B cell (primary cell): Measurements from ENCODE around the gene C1QBP. TPM values are rescaled to one million over a fixed set of nuclear protein-coding genes. Genes with fewer than 3 reads are reported as not detected.

ENCODE experiments used
- ATAC-seq: fragments of 200-7000 bp; cut with Tn5 transposase; one replicate; pipeline ENCODE4 v1.10.0; 2021; ENCODE audit warnings: low read depth, mild to moderate bottlenecking, moderate number of reproducible peaks, moderate library complexity
- CTCF ChIA-PET: fragments of 350-600 bp; sonication (Branson Sonifier 250); formaldehyde crosslinking; loops from one replicate; lab custom pipeline; 2021; ENCODE audit warnings: antibody characterized with exemption, inconsistent platforms; lab: Charles Lee
- POLR2A ChIA-PET: fragments of 350-600 bp; sonication (Branson Sonifier 250); formaldehyde crosslinking; loops from one replicate; lab custom pipeline; 2021; ENCODE audit warnings: antibody characterized with exemption; lab: Charles Lee
- DNase-seq: peaks from one replicate; pipeline ENCODE4 v3.0.0; 2013
- H2AFZ ChIP-seq: 2 replicates; pipeline ENCODE4 v1.6.1; 2012; ENCODE audit warnings: mild to moderate bottlenecking, low read depth, low read length; ENCODE audit not compliant: insufficient read depth, poor library complexity, severe bottlenecking
- H3K27ac ChIP-seq, 2 donors: 1 replicate in 1 of 2; 2 replicates in 1 of 2; pipeline ENCODE4 v1.5.1; 2012 to 2013; ENCODE audit warnings: low read length in 2 of 2, mild to moderate bottlenecking in 2 of 2, moderate library complexity in 1 of 2
- H3K27me3 ChIP-seq, 4 experiments: fragments of 200-600 bp in 1 of 4; sonication (generic) in 1 of 4; replicated peaks in 1 of 4; 1 replicate in 2 of 4; 2 replicates in 2 of 4; pipeline versions ENCODE4 v1.6.1 to v1.7.0; 2013 to 2016; ENCODE audit warnings: low read length in 3 of 4, mild to moderate bottlenecking in 2 of 4, mixed read lengths in 1 of 4, moderate library complexity in 1 of 4; ENCODE audit not compliant: insufficient read depth in 4 of 4, control insufficient read depth in 3 of 4; ENCODE audit errors: control extremely low read depth in 1 of 4
- H3K36me3 ChIP-seq, 2 experiments: replicated peaks in 1 of 2; 1 replicate in 1 of 2; 2 replicates in 1 of 2; pipeline versions ENCODE4 v1.6.1 to v1.7.1; 2013; ENCODE audit warnings: low read length in 1 of 2; ENCODE audit not compliant: insufficient read depth in 2 of 2, control insufficient read depth in 1 of 2; ENCODE audit errors: control extremely low read depth in 1 of 2, extremely low read depth in 1 of 2
- H3K4me1 ChIP-seq, 2 donors: fragments of 200-600 bp in 1 of 2; sonication (generic) in 1 of 2; 1 replicate in 1 of 2; 2 replicates in 1 of 2; pipeline versions ENCODE4 v1.5.1 to v1.6.1; 2013 to 2017; ENCODE audit warnings: low read length in 2 of 2; ENCODE audit not compliant: control insufficient read depth in 2 of 2, insufficient read depth in 2 of 2
- H3K4me2 ChIP-seq: replicated peaks from 2 replicates; pipeline ENCODE3; 2012; ENCODE audit warnings: mild to moderate bottlenecking, low read depth, low read length; ENCODE audit not compliant: poor library complexity, severe bottlenecking
- H3K4me3 ChIP-seq, 5 experiments: fragments of 200-600 bp in 1 of 5; sonication (generic) in 1 of 5; 1 replicate in 3 of 5; 2 replicates in 2 of 5; pipeline versions ENCODE4 v1.5.1 to v1.7.0; 2011 to 2016; ENCODE audit warnings: low read length in 4 of 5, mild to moderate bottlenecking in 4 of 5, low read depth in 2 of 5, control low read depth in 1 of 5, moderate library complexity in 1 of 5; ENCODE audit not compliant: insufficient read depth in 1 of 5; ENCODE audit errors: control extremely low read depth in 1 of 5, extremely low read depth in 1 of 5
- H3K79me2 ChIP-seq: fragments of 200-600 bp; sonication (generic); one replicate; pipeline ENCODE4 v1.6.0; 2016; ENCODE audit warnings: low read length; ENCODE audit not compliant: control insufficient read depth, insufficient read depth
- H3K9ac ChIP-seq: fragments of 200-600 bp; sonication (generic); 2 replicates; pipeline ENCODE4 v1.6.1; 2017; ENCODE audit warnings: mild to moderate bottlenecking, low read length, moderate library complexity
- H3K9me3 ChIP-seq, 3 donors: one replicate each; pipeline versions ENCODE4 v1.6.1 to v1.7.1; 2013; ENCODE audit warnings: low read length in 2 of 3; ENCODE audit not compliant: control insufficient read depth in 2 of 3, insufficient read depth in 1 of 3; ENCODE audit errors: control extremely low read depth in 1 of 3
- H4K20me1 ChIP-seq: 2 replicates; pipeline ENCODE4 v1.6.0; 2012; ENCODE audit warnings: mild to moderate bottlenecking, low read length; ENCODE audit not compliant: insufficient read depth, control insufficient read depth, poor library complexity, severe bottlenecking
- H3K27ac Mint-ChIP-seq: one replicate; pipeline ENCODE4 v1.8.0; 2021; ENCODE audit warnings: mixed read lengths
- H3K27me3 Mint-ChIP-seq: one replicate; pipeline ENCODE4 v1.8.0; 2021; ENCODE audit warnings: mixed read lengths
- H3K4me1 Mint-ChIP-seq: one replicate; pipeline ENCODE4 v1.8.0; 2021; ENCODE audit warnings: mixed read lengths
- H3K4me3 Mint-ChIP-seq: one replicate; pipeline ENCODE4 v1.8.0; 2021; ENCODE audit warnings: mixed read lengths
- H3K9me3 Mint-ChIP-seq: one replicate; pipeline ENCODE4 v1.8.0; 2022; ENCODE audit warnings: mixed read lengths; ENCODE audit not compliant: insufficient read depth
- CTCF ChIP-seq: fragments of 200-600 bp; IDR thresholded peaks from one replicate; pipeline ENCODE4 v1.8.0; 2022; ENCODE audit warnings: antibody characterized with exemption, mild to moderate bottlenecking
- EZH2 ChIP-seq: IDR thresholded peaks from 2 replicates; pipeline ENCODE4 v1.6.1; 2012; ENCODE audit warnings: borderline replicate concordance, low read depth, mild to moderate bottlenecking, moderate library complexity, low read length; ENCODE audit not compliant: insufficient read depth, poor library complexity, severe bottlenecking
- WGBS: methylation state at CpG from one replicate; pipeline ENCODE4 v1.1.5; 2013; ENCODE audit warnings: missing lambda C conversion rate; ENCODE audit not compliant: insufficient coverage; 5-methylcytosine and 5-hydroxymethylcytosine counted together
- intact Hi-C: fragments of 100-400 bp; cut with micrococcal nuclease; formaldehyde crosslinking; loops from one replicate; pipeline ENCODE4 v1.10.0; 2022
- polyA plus RNA-seq: library from polyadenylated mRNA; depleted of rRNA; stranded (reverse); fragments of >200 nt; gene quantifications from 2 replicates; pipeline ENCODE4 v1.2.3, GENCODE V29; 2012
- total RNA-seq, 2 donors: library from RNA; stranded (reverse); fragments of 120-200 nt in 1 of 2; gene quantifications; 1 replicate in 1 of 2; 2 replicates in 1 of 2; pipeline versions ENCODE4 v1.2.3 to v1.2.4, GENCODE V29; 2013 to 2022

C1QBP gene
- total and polyA plus RNA-seq, 2 donors (not counting 1 experiment from before 2014, with no cell fraction given), result 60.3 to 62.2 TPM

DNA sequence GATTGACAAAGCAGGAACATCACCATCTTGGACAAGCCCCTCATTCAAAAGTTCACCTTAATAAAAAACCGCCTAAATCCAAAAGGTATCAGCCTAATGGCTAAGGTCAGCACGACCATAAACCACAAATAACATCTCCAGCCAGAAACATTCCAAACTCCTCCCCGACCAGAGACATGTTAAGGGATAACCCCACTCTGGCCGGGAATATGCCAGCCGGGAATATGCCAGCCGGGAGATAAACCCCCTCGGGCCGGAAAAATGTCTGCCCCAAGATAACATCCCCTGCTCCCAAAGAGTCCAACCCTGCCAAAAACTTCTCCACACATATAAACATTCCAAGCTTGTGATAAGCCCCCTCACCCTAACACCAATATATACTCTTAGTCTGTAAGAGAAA is 28.5 kb upstream of the C1QBP start:
- POLR2A ChIA-PET, result no interaction called here
- Mint-ChIP-seq H3K4me1 (peaks cover 29% of the 10 kb centered on the region), H3K4me3 (peak overlapping the region; percentile 90), H3K27ac (no peak overlapping the region), H3K27me3 (no peaks in the 10 kb centered on the region), H3K9me3 (no peaks in the 10 kb centered on the region)
- Histone ChIP-seq H3K4me1 (peaks cover 11 to 20% of the 10 kb centered on the region in 2 donors), H3K27ac (no peak overlapping the region), H3K79me2 (peaks cover 69% of the 10 kb centered on the region), H3K9me3 (no peaks in the 10 kb centered on the region), H4K20me1 (peaks cover 6% of the 10 kb centered on the region), H3K27me3 (no peaks in the 10 kb centered on the region), H3K36me3 (peaks cover 0 to 1% of the 10 kb centered on the region in 2 experiments), H2AFZ (peak overlapping the region; percentile 78), H3K4me2 (peak overlapping the region; percentile 89), H3K9ac (peak overlapping the region; percentile 85), H3K4me3 (peak overlapping the region in 4 of 5 experiments; percentile 82 to 94 (median 90))
- ATAC-seq (no peak), DNase-seq (no peak)
- CTCF ChIA-PET, result no interaction called here
- 17% methylated on average over 8 of the region's 8 CpGs for WGBS
- TF ChIP-seq EZH2 (no peak), CTCF (no peak)
- intact Hi-C loops, result no loop called here

DNA sequence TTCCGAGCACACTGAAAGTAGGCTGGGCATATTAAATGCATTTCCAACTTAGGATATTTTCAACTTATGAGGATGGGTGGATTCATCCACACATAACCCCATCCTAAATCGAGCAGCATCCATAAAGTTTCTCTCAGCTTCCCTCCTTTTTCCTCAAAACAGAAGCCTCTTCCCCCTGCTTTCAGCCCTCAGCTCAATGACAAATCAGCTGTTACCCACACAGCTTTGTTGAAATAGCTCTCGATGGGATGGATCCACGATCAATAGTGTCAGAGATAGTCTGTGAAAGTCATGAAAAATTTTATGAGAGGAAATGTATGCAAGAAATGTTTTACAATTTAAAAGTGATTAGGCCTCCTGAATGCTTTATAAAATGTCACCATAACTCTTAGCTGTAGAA is 27.3 kb upstream of the C1QBP start:
- H3K4me1 ChIP-seq, result peaks cover 11 to 20% of the 10 kb centered on the region in 2 donors
- Mint-ChIP-seq H3K4me1 (peaks cover 29% of the 10 kb centered on the region), H3K27ac (no peak overlapping the region), H3K4me3 (no peak overlapping the region), H3K9me3 (no peaks in the 10 kb centered on the region), H3K27me3 (no peaks in the 10 kb centered on the region)
- H3K27ac ChIP-seq, result no peak overlapping the region
- no peak overlapping the region for H2AFZ ChIP-seq
- no peak overlapping the region for H3K9ac ChIP-seq
- TF ChIP-seq EZH2 (no peak), CTCF (no peak)
- no peak overlapping the region for H3K4me3 ChIP-seq
- no peak for ATAC-seq
- H3K27me3 ChIP-seq, result no peaks in the 10 kb centered on the region
- H3K79me2 ChIP-seq, result peaks cover 72% of the 10 kb centered on the region
- H4K20me1 ChIP-seq, result peaks cover 6% of the 10 kb centered on the region
- no peaks in the 10 kb centered on the region for H3K9me3 ChIP-seq
- POLR2A ChIA-PET, result no interaction called here
- DNase-seq, result no peak
- WGBS, result 92% methylated on average over 3 of the region's 4 CpGs
- peaks cover 2 to 5% of the 10 kb centered on the region in 2 experiments for H3K36me3 ChIP-seq
- H3K4me2 ChIP-seq, result no peak overlapping the region
- CTCF ChIA-PET, result interaction anchor here (0.8 kb wide), 1 partner anchor 27 kb away, joined by 3 read pairs; the partner anchor contains the start of gene C1QBP
- intact Hi-C loops, result no loop called here
